KMS-11 (cell line): Measurements from ENCODE around the gene CIDEA.
"Not testable (repeated sequence)": the region's sequence is repeated elsewhere in the genome, so short reads cannot be mapped to it uniquely, and the experiment has no call there.

Experiments
- H2AFZ ChIP-seq: fragments of 200-600 bp; sonication (generic); 2 replicates; pipeline ENCODE4 v1.6.1; 2016; ENCODE audit warnings: antibody characterized with exemption, mixed run types, low read depth
- H3K27ac ChIP-seq: fragments of 200-600 bp; sonication (generic); 2 replicates; pipeline ENCODE4 v1.6.1; 2016; ENCODE audit warnings: mild to moderate bottlenecking, mixed run types
- H3K27me3 ChIP-seq: fragments of 200-600 bp; sonication (generic); 2 replicates; pipeline ENCODE4 v1.6.1; 2017; ENCODE audit warnings: mild to moderate bottlenecking, low read depth, mixed run types, moderate library complexity; ENCODE audit not compliant: insufficient read depth
- H3K36me3 ChIP-seq: fragments of 200-600 bp; sonication (generic); 2 replicates; pipeline ENCODE4 v1.6.1; 2017; ENCODE audit warnings: mild to moderate bottlenecking, mixed run types; ENCODE audit not compliant: insufficient read depth
- H3K4me1 ChIP-seq: fragments of 200-600 bp; sonication (generic); 2 replicates; pipeline ENCODE4 v1.6.1; 2016; ENCODE audit warnings: mild to moderate bottlenecking, low read depth, mixed run types; ENCODE audit not compliant: poor library complexity, severe bottlenecking
- H3K4me2 ChIP-seq: fragments of 200-600 bp; sonication (generic); 2 replicates; pipeline ENCODE4 v1.7.0; 2016; ENCODE audit warnings: mild to moderate bottlenecking, mixed run types
- H3K4me3 ChIP-seq: fragments of 200-600 bp; sonication (generic); IDR thresholded peaks from 2 replicates; pipeline ENCODE4 v1.6.1; 2017; ENCODE audit warnings: low read depth, low read length, mixed read lengths; ENCODE audit not compliant: insufficient read depth
- H3K79me2 ChIP-seq: fragments of 200-600 bp; sonication (generic); 2 replicates; pipeline ENCODE4 v1.6.1; 2016; ENCODE audit warnings: low read depth, mixed run types; ENCODE audit not compliant: insufficient read depth
- H3K9ac ChIP-seq: fragments of 200-600 bp; sonication (generic); 2 replicates; pipeline ENCODE4 v1.6.1; 2016; ENCODE audit warnings: mild to moderate bottlenecking, mixed run types
- H4K20me1 ChIP-seq: fragments of 200-600 bp; sonication (generic); 2 replicates; pipeline ENCODE4 v1.6.1; 2016; ENCODE audit warnings: mild to moderate bottlenecking, mixed run types; ENCODE audit not compliant: insufficient read depth
- CTCF ChIP-seq: fragments of 200-600 bp; sonication (generic); conservative IDR thresholded peaks from 2 replicates; pipeline ENCODE4 v1.6.1; 2017; ENCODE audit warnings: low read depth, mild to moderate bottlenecking, antibody characterized with exemption, low read length, moderate library complexity, mixed read lengths

The CIDEA gene

GRCh38 chr18:12227399-12228186 is 26.6 kb upstream of the CIDEA start:
- H3K79me2 ChIP-seq, H2AFZ ChIP-seq, H4K20me1 ChIP-seq, H3K27me3 ChIP-seq, H3K9ac ChIP-seq, H3K36me3 ChIP-seq, H3K4me3 ChIP-seq, H3K4me2 ChIP-seq: not testable (repeated sequence)
- Histone ChIP-seq H3K4me1 (peaks cover 37% of the 10 kb centered on the region), H3K27ac (peak overlapping the region; percentile 73; the same call in 1 of the 2 replicates)

GRCh38 chr18:12228308-12228707 is 25.9 kb upstream of the CIDEA start:
- not testable (repeated sequence) for H3K4me3 ChIP-seq, H3K4me2 ChIP-seq, H4K20me1 ChIP-seq, H3K27me3 ChIP-seq, H2AFZ ChIP-seq, H3K9ac ChIP-seq, H3K79me2 ChIP-seq, H3K27ac ChIP-seq, H3K36me3 ChIP-seq
- peaks cover 38% of the 10 kb centered on the region for H3K4me1 ChIP-seq

- not testable (repeated sequence) for H3K27me3 ChIP-seq, H3K4me2 ChIP-seq, H3K36me3 ChIP-seq, H4K20me1 ChIP-seq, H2AFZ ChIP-seq, H3K4me3 ChIP-seq, H3K27ac ChIP-seq, H3K79me2 ChIP-seq, H3K9ac ChIP-seq
- H3K4me1 ChIP-seq: peaks cover 28% of the 10 kb centered on the region
Observed at GRCh38 chr18:12230561-12230960, 23.6 kb upstream of the CIDEA start.

- peaks cover 23% of the 10 kb centered on the region for H3K4me1 ChIP-seq
- no peak overlapping the region for H3K4me3 ChIP-seq
- no peaks in the 10 kb centered on the region for H4K20me1 ChIP-seq
- H3K27ac ChIP-seq: no peak overlapping the region
- no peak overlapping the region for H3K4me2 ChIP-seq
- no peaks in the 10 kb centered on the region for H3K27me3 ChIP-seq
- no peak for TF ChIP-seq CTCF
- no peaks in the 10 kb centered on the region for H3K79me2 ChIP-seq
- no peaks in the 10 kb centered on the region for H3K36me3 ChIP-seq
- no peak overlapping the region for H3K9ac ChIP-seq
- H2AFZ ChIP-seq: no peak overlapping the region
Observed at GRCh38 chr18:12231040-12231882, 22.9 kb upstream of the CIDEA start.

- Histone ChIP-seq H4K20me1 (no peaks in the 10 kb centered on the region), H3K79me2 (no peaks in the 10 kb centered on the region)
- TF ChIP-seq CTCF: no peak
Observed at GRCh38 chr18:12231986-12232385, 22.2 kb upstream of the CIDEA start.

More at GRCh38 chr18:12231986-12232385, 22.2 kb upstream of the CIDEA start:
- H3K4me2 ChIP-seq: no peak overlapping the region
- H3K9ac ChIP-seq: no peak overlapping the region
- H3K36me3 ChIP-seq: no peaks in the 10 kb centered on the region
- no peaks in the 10 kb centered on the region for H3K27me3 ChIP-seq
- H3K4me1 ChIP-seq: peaks cover 21% of the 10 kb centered on the region
- no peak overlapping the region for H3K27ac ChIP-seq
- no peak overlapping the region for H2AFZ ChIP-seq
- no peak overlapping the region for H3K4me3 ChIP-seq
